AG04449 (cell line): Measurements from ENCODE around the gene GMCL2.
A peak's percentile ranks its signal among the peaks of the same experiment; 100 is the strongest.

ENCODE experiments used
- CTCF ChIA-PET: fragments of 350-600 bp; formaldehyde crosslinking; extraction: SDS; loops from one replicate; lab custom pipeline; 2021; ENCODE audit warnings: antibody characterized with exemption; lab: Yijun Ruan, JAX
- POLR2A ChIA-PET: fragments of 400-600, 350-600 bp; formaldehyde crosslinking; extraction: SDS; loops from one replicate; lab custom pipeline; 2020; ENCODE audit warnings: antibody characterized with exemption, inconsistent platforms; lab: Yijun Ruan, JAX
- DNase-seq: peaks from one replicate; pipeline ENCODE4 v3.0.0-alpha.2; 2010; ENCODE audit warnings: low read depth, low spot score
- H3K4me3 ChIP-seq: 2 replicates; pipeline ENCODE4 v1.5.1; 2011; ENCODE audit warnings: low read depth, mild to moderate bottlenecking, control low read depth, low read length
- CTCF ChIP-seq: IDR thresholded peaks from one replicate; pipeline ENCODE4 v1.5.1; 2011; ENCODE audit warnings: mild to moderate bottlenecking, moderate library complexity, low read length, control low read depth, inconsistent platforms; ENCODE audit not compliant: insufficient read depth; ENCODE audit errors: missing control alignments

GMCL2 gene, protein sequence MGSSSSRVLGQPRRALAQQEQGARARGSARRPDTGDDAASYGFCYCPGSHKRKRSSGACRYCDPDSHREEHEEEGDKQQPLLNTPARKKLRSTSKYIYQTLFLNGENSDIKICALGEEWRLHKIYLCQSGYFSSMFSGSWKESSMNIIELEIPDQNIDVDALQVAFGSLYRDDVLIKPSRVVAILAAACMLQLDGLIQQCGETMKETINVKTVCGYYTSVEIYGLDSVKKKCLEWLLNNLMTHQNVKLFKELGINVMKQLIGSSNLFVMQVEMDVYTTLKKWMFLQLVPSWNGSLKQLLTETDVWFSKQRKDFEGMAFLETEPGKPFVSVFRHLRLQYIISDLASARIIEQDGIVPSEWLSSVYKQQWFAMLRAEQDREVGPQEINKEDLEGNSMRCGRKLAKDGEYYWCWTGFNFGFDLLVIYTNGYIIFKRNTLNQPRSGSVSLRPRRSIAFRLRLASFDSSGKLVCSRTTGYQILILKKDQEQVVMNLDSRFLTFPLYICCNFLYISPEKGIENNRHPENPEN

GRCh38 chr5:178187014-178187413 is at the start of gene GMCL2:
GMCL2 (minus strand) TSS chr5:178187371; CDS start chr5:178187299, 72 bp downstream.
- ChIA-PET POLR2A (no interaction called here), CTCF (no interaction called here)
- TF ChIP-seq CTCF, result no peak
- H3K4me3 ChIP-seq, result no peak within 1 kb of the TSS
- no peak for DNase-seq

GRCh38 chr5:178236679-178237078 is 49.5 kb upstream of the GMCL2 start:
- ChIA-PET CTCF (interaction anchor here (1.0 to 2.3 kb wide), 2 partner anchors 16 to 179 kb away, joined by 3 to 13 read pairs; no protein-coding TSS in a partner anchor), POLR2A (interaction anchor here (0.7 kb wide), 1 partner anchor 9 kb away, joined by 3 read pairs; no protein-coding TSS in a partner anchor)
- H3K4me3 ChIP-seq, result no peak overlapping the region
- TF ChIP-seq CTCF, result no peak
- no peak for DNase-seq

- ChIA-PET POLR2A (interaction anchor here (0.7 kb wide), 1 partner anchor 9 kb away, joined by 3 read pairs; no protein-coding TSS in a partner anchor), CTCF (interaction anchor here (1.0 to 2.3 kb wide), 6 partner anchors 8 to 1258 kb away, joined by 3 to 16 read pairs (median 4); no protein-coding TSS in a partner anchor)
- DNase-seq, result no peak
- H3K4me3 ChIP-seq, result no peak overlapping the region
- TF ChIP-seq CTCF, result no peak
These were observed 49.0 kb upstream of the GMCL2 start for GRCh38 chr5:178236126-178236525.

DNA sequence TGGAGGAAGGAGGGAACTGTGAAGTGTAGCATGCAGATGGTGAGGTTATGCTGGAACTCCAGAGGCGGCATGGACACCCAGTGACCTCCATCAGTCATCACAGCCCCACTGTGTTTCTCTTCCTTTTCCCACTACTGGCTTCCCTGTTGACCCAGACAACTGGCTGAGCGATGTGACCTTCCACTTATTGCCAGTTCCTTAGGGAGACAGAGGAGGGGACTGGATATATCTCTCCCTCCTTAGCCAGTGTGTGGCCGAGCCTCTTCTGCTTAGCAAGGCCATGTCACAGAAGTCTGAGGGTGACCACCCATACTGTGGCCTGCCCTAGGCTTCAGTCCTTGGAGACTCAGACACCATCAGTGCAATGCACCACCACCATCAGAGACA is 48.4 kb upstream of the GMCL2 start:
- no peak for DNase-seq
- ChIA-PET CTCF (interaction anchor here (0.8 to 2.3 kb wide), 13 partner anchors 8 to 1258 kb away, joined by 3 to 16 read pairs (median 4); no protein-coding TSS in a partner anchor), POLR2A (interaction anchor here (0.8 kb wide), 1 partner anchor 31 kb away, joined by 3 read pairs; the partner anchor contains the start of gene HNRNPAB)
- no peak overlapping the region for H3K4me3 ChIP-seq
- TF ChIP-seq CTCF, result no peak

DNA sequence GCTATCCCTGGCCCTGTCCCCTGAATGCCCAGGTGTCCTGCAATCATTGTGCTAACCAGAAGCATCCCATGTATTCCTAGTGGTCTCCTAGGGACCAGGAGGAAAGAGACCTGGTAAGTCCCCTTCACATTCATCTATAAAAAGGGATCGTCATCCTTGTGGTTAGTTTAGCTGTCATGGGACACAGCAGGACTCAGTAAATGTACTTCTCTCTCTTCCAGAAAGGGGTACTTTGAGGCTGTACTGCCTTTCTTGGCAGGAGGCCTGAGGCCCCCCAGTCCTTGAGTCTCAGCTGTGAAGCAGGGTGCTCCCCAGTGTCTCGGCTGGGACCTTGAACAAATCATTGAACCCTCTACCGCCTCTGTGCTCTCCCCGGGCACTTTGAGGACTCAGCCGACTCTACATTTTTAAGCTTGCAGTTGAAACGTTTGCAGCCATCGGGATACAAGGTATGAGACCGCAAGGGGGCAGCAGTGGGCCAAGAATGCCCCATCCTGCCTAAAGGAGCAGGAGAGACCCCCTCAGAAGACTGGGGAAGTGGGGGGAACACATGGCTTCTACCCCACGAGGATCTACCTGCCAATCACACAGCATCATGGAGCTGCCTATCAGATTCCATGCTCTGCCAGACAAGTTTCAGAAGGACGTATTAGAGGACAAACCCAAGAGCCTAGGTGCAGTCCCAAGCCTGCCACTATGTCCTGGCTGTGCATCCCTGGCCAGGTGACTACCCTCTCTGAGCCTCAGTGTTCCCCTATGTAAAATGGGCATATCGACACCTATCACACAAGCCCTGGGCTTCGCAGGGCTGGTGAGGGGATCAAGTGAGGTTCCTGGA is 47.8 kb upstream of the GMCL2 start:
- ChIA-PET CTCF (interaction anchor here (0.7 to 2.3 kb wide), 15 partner anchors 9 to 1259 kb away, joined by 3 to 16 read pairs (median 3); no protein-coding TSS in a partner anchor), POLR2A (interaction anchor here (0.8 kb wide), 1 partner anchor 31 kb away, joined by 3 read pairs; the partner anchor contains the start of gene HNRNPAB)
- no peak for DNase-seq

More for the DNA sequence above, 47.8 kb upstream of the GMCL2 start:
- no peak overlapping the region for H3K4me3 ChIP-seq
- peak; percentile 68 for TF ChIP-seq CTCF
